PFSK-1 (cell line): ENCODE measurements around the gene WSCD2.

Source experiments
- FOXP2 ChIP-seq: optimal IDR thresholded peaks from 2 replicates; pipeline ENCODE3; 2011; ENCODE audit warnings: borderline replicate concordance, control low read depth, inconsistent platforms; ENCODE audit not compliant: insufficient read depth; ENCODE audit errors: extremely low read length, extremely low read depth
- POLR2AphosphoS5 ChIP-seq: IDR thresholded peaks from 2 replicates; pipeline ENCODE4 v1.6.1; 2012; ENCODE audit warnings: low read depth, mild to moderate bottlenecking, control low read depth, low read length, moderate library complexity
- SIN3A ChIP-seq: IDR thresholded peaks from 2 replicates; pipeline ENCODE4 v1.6.1; 2012; ENCODE audit warnings: mild to moderate bottlenecking, low read length, moderate library complexity, borderline replicate concordance; ENCODE audit not compliant: insufficient read depth
- TAF1 ChIP-seq: IDR thresholded peaks from 2 replicates; pipeline ENCODE4 v1.6.1; 2012; ENCODE audit warnings: low read length, control low read depth, borderline replicate concordance; ENCODE audit not compliant: insufficient read depth
- TF ChIP-seq, protein P1 (sequence below), 2 experiments: IDR thresholded peaks; 2 replicates each; pipeline versions ENCODE4 v1.6.1 to v1.8.0; 2011 to 2012; ENCODE audit warnings: low read depth in 2 of 2, low read length in 2 of 2, control low read depth in 1 of 2, inconsistent platforms in 1 of 2, mild to moderate bottlenecking in 1 of 2, moderate library complexity in 1 of 2; ENCODE audit not compliant: insufficient read depth in 1 of 2

WSCD2 gene

GRCh38 chr12:108182096-108182495 lies 53.0 kb downstream of the WSCD2 start:
- TF ChIP-seq FOXP2 (no peak), TAF1 (no peak)
- TF ChIP-seq, protein P1, sequence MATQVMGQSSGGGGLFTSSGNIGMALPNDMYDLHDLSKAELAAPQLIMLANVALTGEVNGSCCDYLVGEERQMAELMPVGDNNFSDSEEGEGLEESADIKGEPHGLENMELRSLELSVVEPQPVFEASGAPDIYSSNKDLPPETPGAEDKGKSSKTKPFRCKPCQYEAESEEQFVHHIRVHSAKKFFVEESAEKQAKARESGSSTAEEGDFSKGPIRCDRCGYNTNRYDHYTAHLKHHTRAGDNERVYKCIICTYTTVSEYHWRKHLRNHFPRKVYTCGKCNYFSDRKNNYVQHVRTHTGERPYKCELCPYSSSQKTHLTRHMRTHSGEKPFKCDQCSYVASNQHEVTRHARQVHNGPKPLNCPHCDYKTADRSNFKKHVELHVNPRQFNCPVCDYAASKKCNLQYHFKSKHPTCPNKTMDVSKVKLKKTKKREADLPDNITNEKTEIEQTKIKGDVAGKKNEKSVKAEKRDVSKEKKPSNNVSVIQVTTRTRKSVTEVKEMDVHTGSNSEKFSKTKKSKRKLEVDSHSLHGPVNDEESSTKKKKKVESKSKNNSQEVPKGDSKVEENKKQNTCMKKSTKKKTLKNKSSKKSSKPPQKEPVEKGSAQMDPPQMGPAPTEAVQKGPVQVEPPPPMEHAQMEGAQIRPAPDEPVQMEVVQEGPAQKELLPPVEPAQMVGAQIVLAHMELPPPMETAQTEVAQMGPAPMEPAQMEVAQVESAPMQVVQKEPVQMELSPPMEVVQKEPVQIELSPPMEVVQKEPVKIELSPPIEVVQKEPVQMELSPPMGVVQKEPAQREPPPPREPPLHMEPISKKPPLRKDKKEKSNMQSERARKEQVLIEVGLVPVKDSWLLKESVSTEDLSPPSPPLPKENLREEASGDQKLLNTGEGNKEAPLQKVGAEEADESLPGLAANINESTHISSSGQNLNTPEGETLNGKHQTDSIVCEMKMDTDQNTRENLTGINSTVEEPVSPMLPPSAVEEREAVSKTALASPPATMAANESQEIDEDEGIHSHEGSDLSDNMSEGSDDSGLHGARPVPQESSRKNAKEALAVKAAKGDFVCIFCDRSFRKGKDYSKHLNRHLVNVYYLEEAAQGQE (IDR thresholded peaks at IDR 0.05; ENCODE audit: insufficient read depth in 1 of 2, low read depth in 2 of 2, low read length in 2 of 2) = no peak

DNA sequence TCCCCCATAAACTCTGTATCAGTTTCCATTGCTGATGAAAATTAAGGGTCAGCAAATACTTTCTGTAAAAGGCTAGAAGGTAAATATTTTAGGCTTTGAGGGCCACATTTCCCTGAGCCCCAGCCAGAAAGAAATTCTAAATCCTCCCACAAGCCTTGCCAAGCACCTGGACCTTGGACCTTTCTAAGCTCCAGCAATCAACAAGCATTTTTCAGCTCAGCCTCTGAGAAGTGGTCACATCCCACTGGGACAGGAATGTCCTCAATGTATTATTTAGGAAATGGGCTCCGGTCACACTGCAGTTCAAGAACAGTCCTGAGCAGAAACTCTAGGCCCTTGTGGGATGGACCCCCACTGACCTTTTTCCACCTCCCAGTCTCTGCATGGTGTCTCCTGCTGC lies 55.9 kb downstream of the WSCD2 start:
- TF ChIP-seq TAF1 (no peak), SIN3A (no peak), FOXP2 (no peak), POLR2AphosphoS5 (no peak)
- TF ChIP-seq, protein P1 (IDR thresholded peaks at IDR 0.05; ENCODE audit: insufficient read depth in 1 of 2, low read depth in 2 of 2, low read length in 2 of 2) = no peak

DNA sequence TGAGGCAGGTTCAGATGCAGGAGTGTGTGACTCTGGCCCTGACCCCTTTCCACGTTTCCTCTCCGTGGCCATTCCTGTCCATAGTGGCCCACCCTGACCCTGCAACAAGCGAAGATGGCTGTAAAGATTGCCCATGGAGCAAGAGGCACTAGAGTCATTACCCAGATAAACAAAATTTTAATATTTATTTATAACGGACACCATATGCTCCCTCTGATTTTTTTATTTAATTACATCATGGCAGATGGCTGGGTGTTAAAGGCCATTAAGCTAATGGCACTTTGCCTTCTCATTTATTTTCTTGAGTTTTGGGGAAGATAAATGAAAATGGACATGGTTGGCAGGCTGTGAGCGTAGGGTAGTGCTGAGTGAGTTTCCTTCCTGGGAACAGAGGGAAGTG lies 58.7 kb downstream of the WSCD2 start:
- TF ChIP-seq, protein P1 (IDR thresholded peaks at IDR 0.05; ENCODE audit: insufficient read depth in 1 of 2, low read depth in 2 of 2, low read length in 2 of 2) = no peak
- TF ChIP-seq TAF1 = no peak
- TF ChIP-seq SIN3A = no peak
- no peak for TF ChIP-seq FOXP2
- TF ChIP-seq POLR2AphosphoS5 = no peak

DNA sequence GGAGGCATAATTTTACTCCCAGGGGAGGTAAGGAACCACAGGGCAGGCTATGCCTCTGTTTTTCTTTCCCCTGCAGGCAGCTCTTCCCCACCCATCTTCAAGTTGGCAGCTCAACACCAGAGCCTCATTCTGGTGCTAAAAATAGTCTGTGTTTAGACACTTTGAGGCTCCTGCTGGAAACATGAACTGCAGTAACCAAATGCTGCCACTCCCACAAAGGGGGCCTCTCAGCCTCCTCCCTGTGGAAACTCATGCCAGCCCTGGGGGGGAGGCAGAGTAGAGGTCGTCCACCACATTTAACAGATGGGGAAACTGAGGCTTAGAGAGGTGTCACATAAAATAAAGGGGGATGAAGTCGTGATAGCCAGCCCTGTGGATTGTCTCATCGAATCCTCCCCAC lies 61.4 kb downstream of the WSCD2 start:
- TF ChIP-seq, protein P1 (IDR thresholded peaks at IDR 0.05; ENCODE audit: insufficient read depth in 1 of 2, low read depth in 2 of 2, low read length in 2 of 2) = no peak
- TF ChIP-seq POLR2AphosphoS5 (no peak), SIN3A (no peak), TAF1 (no peak), FOXP2 (no peak)

DNA sequence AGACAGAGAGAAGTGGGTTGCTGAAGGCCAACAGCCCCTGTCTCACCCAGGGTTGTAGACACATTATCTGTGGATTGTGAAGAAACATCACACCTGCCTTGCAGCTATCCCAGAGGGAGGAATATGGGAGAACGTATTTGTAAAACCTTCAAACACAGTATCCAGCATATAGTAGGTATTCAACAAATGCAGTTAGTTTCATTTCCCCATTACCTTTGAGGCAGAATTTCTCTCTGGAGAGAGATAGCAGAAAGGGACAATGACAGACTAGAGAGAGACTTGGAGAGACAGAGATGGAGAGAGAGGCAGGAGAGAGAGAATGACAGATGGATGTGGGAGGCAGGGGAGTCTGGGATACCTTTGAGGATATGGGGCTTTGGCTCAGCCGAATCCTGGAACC lies 62.0 kb downstream of the WSCD2 start:
- no peak for TF ChIP-seq TAF1

DNA sequence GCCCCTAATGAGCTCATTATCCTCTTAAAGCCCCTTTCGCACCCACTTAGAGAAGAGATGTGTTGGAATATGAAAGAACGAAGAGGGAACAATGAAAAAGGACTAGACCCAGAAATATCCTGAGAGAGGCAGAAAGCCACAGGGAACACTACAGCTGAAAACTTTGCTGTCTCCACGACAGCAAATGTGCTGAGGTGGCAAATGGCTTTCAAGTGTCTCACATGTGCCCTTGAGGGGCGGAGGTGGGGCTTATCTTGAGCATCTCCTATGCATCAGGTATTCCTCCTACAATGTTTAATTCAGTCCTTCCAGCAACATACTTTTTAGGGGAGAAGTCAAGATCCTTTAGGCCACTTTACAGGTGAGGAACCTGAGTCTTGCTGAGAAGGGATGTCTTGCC lies 62.9 kb downstream of the WSCD2 start:
- no peak for TF ChIP-seq POLR2AphosphoS5
- TF ChIP-seq, protein P1 (IDR thresholded peaks at IDR 0.05; ENCODE audit: insufficient read depth in 1 of 2, low read depth in 2 of 2, low read length in 2 of 2) = no peak
- no peak for TF ChIP-seq SIN3A
- no peak for TF ChIP-seq FOXP2
- TF ChIP-seq TAF1 = no peak
